OCI-LY7 (cell line): ENCODE results near the gene GFY. TPM values are rescaled to one million over a fixed set of nuclear protein-coding genes. Genes with fewer than 3 reads are reported as not detected.

ENCODE experiments used
- BruUV-seq: library from RNA; stranded (reverse); fragments of 400-500 nt; replicated peaks from 2 replicates; lab custom pipeline; 2021; lab: Mats Ljungman, UMichigan
- CTCF ChIA-PET: fragments of 300-600 bp; sonication (Branson Sonifier 250); formaldehyde crosslinking; loops from one replicate; lab custom pipeline; 2022; ENCODE audit warnings: antibody characterized with exemption; ENCODE audit not compliant: unreplicated experiment; lab: Charles Lee
- POLR2A ChIA-PET: fragments of 300-600 bp; sonication (Branson Sonifier 250); formaldehyde crosslinking; loops from one replicate; lab custom pipeline; 2022; ENCODE audit warnings: antibody characterized with exemption; lab: Charles Lee
- DNase-seq: peaks from one replicate; pipeline ENCODE4 v3.0.0-alpha.2; 2015; ENCODE audit warnings: low spot score
- H2AFZ ChIP-seq: fragments of 200-600 bp; sonication (generic), shearing (Covaris generic); 2 replicates; pipeline ENCODE4 v1.6.1; 2014; ENCODE audit warnings: mild to moderate bottlenecking, antibody characterized with exemption, low read length, moderate library complexity
- H3K27ac ChIP-seq: fragments of 200-600 bp; sonication (generic); 2 replicates; pipeline ENCODE4 v1.5.1; 2014; ENCODE audit warnings: mixed run types, low read depth, mild to moderate bottlenecking, moderate library complexity, low read length, inconsistent platforms; ENCODE audit not compliant: poor library complexity, severe bottlenecking
- H3K36me3 ChIP-seq: fragments of 200-600 bp; sonication (generic); 2 replicates; pipeline ENCODE4 v1.6.1; 2014; ENCODE audit warnings: mild to moderate bottlenecking, antibody characterized with exemption, low read length, moderate library complexity, mixed read lengths; ENCODE audit not compliant: insufficient read depth
- H3K4me1 ChIP-seq: fragments of 200-600 bp; sonication (generic); 2 replicates; pipeline ENCODE4 v1.5.1; 2014; ENCODE audit warnings: mild to moderate bottlenecking, low read length; ENCODE audit not compliant: insufficient read depth, poor library complexity, severe bottlenecking
- H3K4me2 ChIP-seq: fragments of 200-600 bp; sonication (generic); 2 replicates; pipeline ENCODE4 v1.6.1; 2014; ENCODE audit warnings: mild to moderate bottlenecking, low read length
- H3K4me3 ChIP-seq: fragments of 200-600 bp; sonication (generic); 2 replicates; pipeline ENCODE4 v1.5.1; 2014; ENCODE audit warnings: mild to moderate bottlenecking, low read depth, low read length; ENCODE audit not compliant: poor library complexity, severe bottlenecking
- H3K79me2 ChIP-seq: fragments of 200-600 bp; sonication (generic); 2 replicates; pipeline ENCODE4 v1.6.1; 2016; ENCODE audit warnings: low read depth, mild to moderate bottlenecking, low read length, moderate library complexity, mixed read lengths; ENCODE audit not compliant: insufficient read depth
- H3K9me2 ChIP-seq: fragments of 200-600 bp; sonication (generic); 2 replicates; pipeline ENCODE4 v1.6.1; 2016; ENCODE audit warnings: mild to moderate bottlenecking, low read length, mixed read lengths; ENCODE audit not compliant: insufficient read depth
- H3K9me3 ChIP-seq: fragments of 200-600 bp; sonication (generic); 2 replicates; pipeline ENCODE4 v1.6.1; 2014; ENCODE audit warnings: mild to moderate bottlenecking, mixed run types, low read length, mixed read lengths
- H4K20me1 ChIP-seq: fragments of 200-600 bp; sonication (generic); 2 replicates; pipeline ENCODE4 v1.6.1; 2014; ENCODE audit warnings: mild to moderate bottlenecking, antibody characterized with exemption, low read length, moderate library complexity, mixed read lengths; ENCODE audit not compliant: insufficient read depth
- CTCF ChIP-seq: fragments of 200-600 bp; sonication (generic); conservative IDR thresholded peaks from 2 replicates; pipeline ENCODE4 v1.5.1; 2014; ENCODE audit warnings: mild to moderate bottlenecking, antibody characterized with exemption, low read length, moderate library complexity, mixed read lengths
- EZH2phosphoT487 ChIP-seq: fragments of 200-600 bp; sonication (generic); IDR thresholded peaks from 2 replicates; pipeline ENCODE4 v1.6.1; 2018; ENCODE audit warnings: low read depth, borderline replicate concordance, mild to moderate bottlenecking, mixed run types, antibody characterized with exemption, low read length, moderate library complexity, mixed read lengths
- intact Hi-C: fragments of 100-400 bp; cut with micrococcal nuclease; formaldehyde crosslinking; loops from one replicate; pipeline ENCODE4 v1.10.0; 2022; ENCODE audit not compliant: unreplicated experiment
- total RNA-seq, 2 experiments: library from RNA; depleted of rRNA in 1 of 2; stranded (reverse); fragments of >200 nt in 1 of 2; shearing (Covaris generic) in 1 of 2; gene quantifications; 2 replicates each; pipeline ENCODE4 v1.2.3, GENCODE V29; 2014 to 2022

Gene GFY
- total RNA-seq, 2 experiments from 2014 or later, result not detected

GRCh38 chr19:49432141-49433073, 7.2 kb downstream of the GFY start:
- peaks cover 37% of the 10 kb centered on the region for H3K4me1 ChIP-seq
- no peak overlapping the region for H3K4me3 ChIP-seq
- H3K9me3 ChIP-seq, result no peaks in the 10 kb centered on the region
- no peak overlapping the region for H2AFZ ChIP-seq
- H3K4me2 ChIP-seq, result no peak overlapping the region
- H3K79me2 ChIP-seq, result no peaks in the 10 kb centered on the region
- no peaks in the 10 kb centered on the region for H4K20me1 ChIP-seq
- intact Hi-C loops, result no loop called here
- CTCF ChIA-PET, result interaction anchor here (0.8 kb wide), 1 partner anchor 41 kb away, joined by 5 read pairs; no protein-coding TSS in a partner anchor
- no peaks in the 10 kb centered on the region for H3K36me3 ChIP-seq
- POLR2A ChIA-PET, result no interaction called here
- BruUV-seq, result no TSS peak
- no peak for TF ChIP-seq EZH2phosphoT487
- no peak for TF ChIP-seq CTCF
- H3K9me2 ChIP-seq, result no peaks in the 10 kb centered on the region
- DNase-seq, result no peak
- H3K27ac ChIP-seq, result no peak overlapping the region

GRCh38 chr19:49433240-49433901, 8.2 kb downstream of the GFY start:
- ChIA-PET CTCF (no interaction called here), POLR2A (no interaction called here)
- TF ChIP-seq EZH2phosphoT487, result no peak

GRCh38 chr19:49434907-49435583, 9.9 kb downstream of the GFY start:
- Histone ChIP-seq H3K79me2 (no peaks in the 10 kb centered on the region), H2AFZ (no peak overlapping the region), H3K9me2 (no peaks in the 10 kb centered on the region), H3K27ac (no peak overlapping the region), H3K4me2 (no peak overlapping the region), H3K36me3 (no peaks in the 10 kb centered on the region), H3K4me1 (peaks cover 24% of the 10 kb centered on the region), H3K9me3 (no peaks in the 10 kb centered on the region), H4K20me1 (no peaks in the 10 kb centered on the region), H3K4me3 (no peak overlapping the region)
- BruUV-seq, result no TSS peak
- POLR2A ChIA-PET, result no interaction called here
- intact Hi-C loops, result no loop called here
- TF ChIP-seq CTCF, result no peak
- TF ChIP-seq EZH2phosphoT487, result no peak
- no peak for DNase-seq
- CTCF ChIA-PET, result no interaction called here

More at GRCh38 chr19:49433240-49433901, 8.2 kb downstream of the GFY start:
- Histone ChIP-seq H3K79me2 (no peaks in the 10 kb centered on the region), H3K4me2 (no peak overlapping the region), H2AFZ (no peak overlapping the region), H3K4me1 (peaks cover 28% of the 10 kb centered on the region), H3K27ac (no peak overlapping the region), H3K9me2 (no peaks in the 10 kb centered on the region), H3K36me3 (no peaks in the 10 kb centered on the region), H3K4me3 (no peak overlapping the region), H3K9me3 (no peaks in the 10 kb centered on the region), H4K20me1 (no peaks in the 10 kb centered on the region)
- intact Hi-C loops, result no loop called here
- no peak for DNase-seq
- BruUV-seq, result no TSS peak
